Measurements from ENCODE around the gene DNAJC28. TPM values are rescaled to one million over a fixed set of nuclear protein-coding genes. Genes with fewer than 3 reads are reported as not detected.

DNAJC28 gene
- total and polyA plus RNA-seq, 9 of the 15 experiments (the other 6 are each of a cell fraction or from before 2014, with no cell fraction given): 0.68 to 2.5 (median 1.1) TPM

GRCh38 chr21:33478935-33479678 is 12.4 kb downstream of the DNAJC28 start (continued):
- TF ChIP-seq REST (IDR thresholded peaks at IDR 0.05; ENCODE audit: borderline replicate concordance) (no peak), REST (CRISPR knock-in tag; IDR thresholded peaks at IDR 0.05; ENCODE audit: low read depth) (no peak), POLR2A (conservative IDR thresholded peaks at IDR 0.05) (no peak), ELK1 (CRISPR knock-in tag; IDR thresholded peaks at IDR 0.05) (no peak), FOXM1 (IDR thresholded peaks at IDR 0.05; ENCODE audit: low read depth) (no peak), FOXM1 (CRISPR knock-in tag; IDR thresholded peaks at IDR 0.05; ENCODE audit: low read depth) (no peak), KDM1A (IDR thresholded peaks at IDR 0.05) (no peak), POLR2AphosphoS2 (IDR thresholded peaks at IDR 0.05; ENCODE audit: low read length) (no peak), RBBP5 (IDR thresholded peaks at IDR 0.05; ENCODE audit: borderline replicate concordance, insufficient read depth, low read length, poor library complexity, severe bottlenecking) (peak; percentile 78), CLOCK (CRISPR knock-in tag; IDR thresholded peaks at IDR 0.05; ENCODE audit: borderline replicate concordance) (no peak), MEF2D (tag; conservative IDR thresholded peaks at IDR 0.05; ENCODE audit: low read depth) (no peak), HOMEZ (CRISPR knock-in tag; IDR thresholded peaks at IDR 0.05) (no peak), WHSC1 (IDR thresholded peaks at IDR 0.05; ENCODE audit: low read length) (no peak), ZFP30 (CRISPR knock-in tag; IDR thresholded peaks at IDR 0.05; ENCODE audit: borderline replicate concordance) (no peak), GATA2 (CRISPR knock-in tag; IDR thresholded peaks at IDR 0.05) (no peak)

All from K562 (cell line).